Measurements from ENCODE around the gene RAB5B.
"Not testable (repeated sequence)": the region's sequence is repeated elsewhere in the genome, so short reads cannot be mapped to it uniquely, and the experiment has no call there.

The RAB5B gene

GRCh38 chr12:55982319-55982936 lies 8.6 kb downstream of the RAB5B start:
- no peak overlapping the region for H3K4me3 ChIP-seq (ENCODE audit: low read depth, low read length)
- DNase-seq (ENCODE audit: low read depth) = no peak
- no peak for TF ChIP-seq CTCF (conservative IDR thresholded peaks at IDR 0.05; ENCODE audit: low read depth, low read length)

GRCh38 chr12:55983232-55983842 lies 9.5 kb downstream of the RAB5B start:
- no peak overlapping the region for H3K4me3 ChIP-seq (ENCODE audit: low read depth, low read length)
- no peak for TF ChIP-seq CTCF (conservative IDR thresholded peaks at IDR 0.05; ENCODE audit: low read depth, low read length)

GRCh38 chr12:55984861-55985260 lies 11.0 kb downstream of the RAB5B start:
- no peak for TF ChIP-seq CTCF (conservative IDR thresholded peaks at IDR 0.05; ENCODE audit: low read depth, low read length)
- no peak overlapping the region for H3K4me3 ChIP-seq (ENCODE audit: low read depth, low read length)
- no peak for DNase-seq (ENCODE audit: low read depth)

More at GRCh38 chr12:55983232-55983842, 9.5 kb downstream of the RAB5B start:
- no peak for DNase-seq (ENCODE audit: low read depth)

- H3K4me3 ChIP-seq (ENCODE audit: low read depth, low read length) = no peak overlapping the region
- TF ChIP-seq CTCF (conservative IDR thresholded peaks at IDR 0.05; ENCODE audit: low read depth, low read length) = no peak
- DNase-seq (ENCODE audit: low read depth) = no peak
Observed at GRCh38 chr12:55985341-55985740, 11.5 kb downstream of the RAB5B start.

- not testable (repeated sequence) for DNase-seq (ENCODE audit: low read depth); H3K4me3 ChIP-seq (ENCODE audit: low read depth, low read length)
Observed at GRCh38 chr12:55985976-55986375, 12.1 kb downstream of the RAB5B start.

GRCh38 chr12:55991110-55991509 lies 17.2 kb downstream of the RAB5B start:
- H3K4me3 ChIP-seq (ENCODE audit: low read depth, low read length) = no peak overlapping the region
- DNase-seq (ENCODE audit: low read depth) = no peak
- TF ChIP-seq CTCF (conservative IDR thresholded peaks at IDR 0.05; ENCODE audit: low read depth, low read length) = no peak

- no peak overlapping the region for H3K4me3 ChIP-seq (ENCODE audit: low read depth, low read length)
- no peak for DNase-seq (ENCODE audit: low read depth)
- no peak for TF ChIP-seq CTCF (conservative IDR thresholded peaks at IDR 0.05; ENCODE audit: low read depth, low read length)
Observed at GRCh38 chr12:55993230-55993853, 19.5 kb downstream of the RAB5B start.

Measured in choroid plexus epithelial cell (primary cell).